ENCODE results near the gene NR0B2.
A peak's percentile ranks its signal among the peaks of the same experiment; 100 is the strongest.

Gene NR0B2

DNA sequence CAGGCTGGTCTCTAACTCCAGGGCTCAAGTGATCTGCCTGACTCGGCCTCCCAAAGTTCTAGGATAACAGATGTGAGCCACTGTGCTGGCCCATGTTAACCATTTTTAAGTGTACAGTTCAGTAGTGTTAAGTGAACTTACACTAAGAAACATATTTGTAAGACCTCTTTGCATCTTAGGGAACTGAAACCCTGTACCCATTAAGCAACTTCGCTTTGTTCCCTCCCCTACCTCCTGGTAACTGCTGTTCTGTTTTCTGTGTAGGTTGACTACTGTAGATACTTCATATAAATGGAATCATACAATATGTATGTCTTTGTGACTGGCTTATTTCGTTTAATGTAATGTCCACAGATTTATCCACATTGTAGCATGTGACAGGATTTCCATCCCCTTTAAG is 18.8 kb upstream of the NR0B2 start:
- DNase-seq = peak; percentile 58

DNA sequence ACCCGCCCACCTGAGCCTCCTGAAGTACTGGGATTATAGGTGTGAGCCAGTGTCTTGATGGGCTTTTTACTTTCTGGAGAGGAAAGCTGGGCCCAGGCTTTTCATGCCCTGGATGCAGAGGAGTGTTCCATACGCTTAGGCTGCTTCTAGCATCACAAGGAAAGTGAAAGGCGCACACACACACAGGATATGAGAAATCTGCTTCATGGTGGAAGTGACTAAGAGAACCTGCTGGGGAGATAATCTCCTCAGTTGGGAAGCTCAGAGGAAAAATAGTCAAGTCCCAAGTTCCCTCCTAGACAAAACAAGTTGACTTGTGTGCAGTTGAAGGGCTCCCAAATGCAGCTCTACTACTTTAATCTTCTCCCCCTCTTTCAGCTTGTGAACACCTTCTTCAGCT is 9.9 kb upstream of the NR0B2 start:
- DNase-seq = no peak

DNA sequence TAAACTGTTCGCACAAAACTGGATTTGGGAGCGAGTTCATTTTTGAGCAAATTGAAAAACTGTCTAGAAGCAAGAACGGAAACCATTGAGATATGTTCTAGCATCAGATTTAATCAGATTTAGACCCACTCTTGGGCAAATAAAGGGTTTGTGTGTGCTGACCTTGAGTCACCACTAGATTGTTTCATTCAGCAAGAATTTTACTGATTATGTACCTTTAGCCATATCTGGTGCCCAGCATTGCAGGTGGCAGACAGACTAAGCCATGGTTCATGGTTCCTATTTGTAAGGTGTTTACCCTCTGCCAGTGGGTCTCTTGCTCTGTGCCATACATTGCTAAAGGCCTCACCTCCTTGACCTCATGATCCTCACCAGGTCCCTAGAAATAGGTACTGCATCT is 9.1 kb upstream of the NR0B2 start:
- DNase-seq = no peak

DNA sequence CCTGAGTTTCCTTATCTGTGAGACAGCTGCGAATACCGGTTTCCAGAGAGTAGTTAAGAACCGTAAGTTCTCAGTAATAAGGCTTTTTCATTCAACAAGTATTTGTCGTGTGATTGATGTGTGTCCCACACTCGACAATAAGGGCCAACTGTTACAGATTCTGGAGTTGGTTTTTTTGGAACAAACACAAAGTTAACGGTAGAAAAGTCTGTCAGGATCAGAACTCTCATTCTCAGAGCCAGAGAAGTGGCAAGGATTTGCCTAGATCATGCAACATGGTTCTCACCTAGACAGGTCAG is 8.6 kb upstream of the NR0B2 start:
- DNase-seq = no peak

GRCh38 chr1:26921540-26922430 is 8.0 kb upstream of the NR0B2 start, which contains the start of gene NUDC:
Gene NUDC (plus strand): TSS chr1:26921743. CDS start chr1:26921849, 106 bp downstream.
- peak; percentile 66 for DNase-seq

GRCh38 chr1:26921126-26921539 is 7.4 kb upstream of the NR0B2 start:
- DNase-seq = no peak

- no peak for DNase-seq
These were observed 1.5 kb upstream of the NR0B2 start for GRCh38 chr1:26915204-26915842.

- DNase-seq = no peak
These were observed 404 bp downstream of the NR0B2 start for GRCh38 chr1:26913389-26913753.

DNA sequence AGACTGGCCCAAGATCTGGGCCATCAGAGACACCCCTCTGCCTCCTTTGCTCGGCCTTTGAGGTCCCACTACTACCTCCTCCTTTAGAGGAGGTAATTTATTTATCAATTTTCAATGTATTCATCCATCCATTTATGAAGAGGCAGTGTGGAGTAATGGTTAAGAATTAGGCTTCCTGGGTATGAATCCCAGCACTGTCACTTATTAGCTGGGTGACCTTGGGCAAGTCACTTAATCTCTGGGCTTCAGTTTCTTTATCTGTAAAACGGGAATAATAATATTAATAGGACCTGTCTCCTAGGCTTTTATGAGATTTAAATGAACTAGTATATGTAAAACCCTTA is 1.7 kb downstream of the NR0B2 start:
- no peak for DNase-seq

DNA sequence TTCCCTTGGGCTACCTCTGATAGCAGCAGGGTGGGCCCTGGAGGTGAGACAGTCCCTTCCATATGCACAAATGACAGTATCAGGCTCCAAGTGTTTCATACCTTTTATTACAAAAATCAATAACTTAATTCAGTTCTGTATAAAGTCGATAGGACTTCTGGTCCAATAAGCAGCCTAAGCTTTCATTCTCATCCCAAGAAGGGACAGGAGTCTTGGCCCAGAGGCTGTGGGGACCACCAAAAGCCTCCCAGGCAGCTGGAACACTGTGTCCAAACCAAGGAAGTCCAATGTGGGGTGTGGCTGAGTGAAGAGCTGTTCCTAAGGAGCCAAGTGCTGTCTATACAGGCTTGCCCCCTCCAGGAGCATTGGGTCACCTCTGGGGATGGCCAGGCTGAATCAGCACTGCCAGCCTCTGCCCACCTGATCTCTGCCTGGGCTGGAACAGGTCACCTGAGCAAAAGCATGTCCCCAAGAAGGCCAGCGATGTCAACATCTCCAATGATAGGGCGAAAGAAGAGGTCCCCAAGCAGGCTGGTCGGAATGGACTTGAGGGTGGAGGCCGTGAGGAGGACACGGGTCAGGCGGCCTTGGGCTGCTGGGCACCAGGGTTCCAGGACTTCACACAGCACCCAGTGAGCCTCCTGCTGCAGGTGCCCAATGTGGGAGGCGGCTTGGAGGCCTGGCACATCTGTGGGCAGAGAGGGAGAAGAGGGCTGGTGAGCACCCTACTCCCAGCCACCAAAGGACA is 2.2 kb downstream of the NR0B2 start:
- DNase-seq = no peak

DNA sequence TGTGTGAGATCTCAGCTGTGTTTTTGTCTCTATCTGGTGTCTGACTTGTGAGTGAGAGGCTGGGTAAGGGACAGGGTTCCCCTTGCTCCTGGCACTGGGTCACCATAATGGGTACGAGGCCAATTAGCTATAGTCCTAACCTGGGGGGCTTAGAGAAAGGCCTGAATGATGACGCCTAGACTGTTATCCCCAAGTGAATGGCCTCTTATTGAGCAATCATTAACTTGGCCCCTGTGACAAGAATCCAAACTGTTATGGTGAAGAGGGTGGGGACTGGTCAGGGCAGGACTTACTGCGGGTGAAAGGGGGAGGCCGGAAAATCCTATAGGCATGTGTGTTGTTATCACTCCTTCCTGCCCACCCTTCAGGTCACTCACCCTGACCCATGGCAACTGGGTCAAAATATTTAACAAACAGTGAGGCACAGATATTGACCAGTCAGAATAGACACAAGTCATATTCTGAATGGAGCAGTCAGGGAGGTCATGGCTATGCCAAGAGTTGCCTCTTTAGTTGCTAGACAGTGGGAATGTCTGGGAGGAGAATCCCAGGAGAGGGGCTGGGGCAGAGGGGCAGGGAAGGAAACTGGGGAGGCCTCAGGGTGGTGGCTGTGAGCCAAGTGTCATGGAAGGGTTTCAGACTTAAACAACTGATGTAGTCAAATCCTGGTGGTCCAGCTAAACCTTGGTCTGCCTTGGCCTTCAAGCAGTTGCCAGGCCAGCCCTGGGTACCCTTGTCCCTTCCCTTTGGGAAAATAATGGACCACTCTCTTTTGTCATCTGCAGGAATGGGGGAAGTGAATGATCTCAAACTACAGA is 3.2 kb downstream of the NR0B2 start:
- DNase-seq = no peak

- no peak for DNase-seq
These were observed 3.8 kb downstream of the NR0B2 start for GRCh38 chr1:26909951-26910342.

- DNase-seq = no peak
These were observed 6.5 kb downstream of the NR0B2 start for GRCh38 chr1:26907071-26907917.

GRCh38 chr1:26900815-26901511 is 12.8 kb downstream of the NR0B2 start:
- DNase-seq = no peak

- DNase-seq = no peak
These were observed 13.6 kb downstream of the NR0B2 start, which contains the start of gene GPATCH3 for GRCh38 chr1:26900001-26900814. Gene GPATCH3 (minus strand): TSS chr1:26900467. CDS start chr1:26900442, 25 bp downstream.

GRCh38 chr1:26897351-26897750 is 16.4 kb downstream of the NR0B2 start:
- DNase-seq = no peak

DNA sequence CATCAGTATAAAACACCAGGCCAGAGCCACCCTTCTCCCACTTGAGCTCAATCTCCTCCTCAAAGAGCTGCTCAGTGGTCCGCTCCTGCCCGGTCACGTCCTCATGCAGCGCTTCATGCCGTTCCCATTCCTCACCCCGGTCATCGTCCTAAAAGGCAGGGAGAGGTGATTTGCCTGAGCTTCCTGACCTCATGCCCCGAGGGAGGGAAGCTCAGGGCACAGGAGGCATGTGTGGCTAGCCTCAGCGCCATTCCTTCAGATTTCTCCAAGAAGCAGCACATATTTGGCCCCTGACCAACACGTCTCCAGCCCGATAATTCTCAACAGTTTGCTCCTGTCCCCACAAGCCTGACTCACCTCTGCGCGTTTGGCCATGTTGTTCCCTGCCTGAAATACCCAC is 19.5 kb downstream of the NR0B2 start:
- DNase-seq = no peak

GRCh38 chr1:26890467-26890796 is 23.3 kb downstream of the NR0B2 start:
- no peak for DNase-seq

GRCh38 chr1:26889551-26890466 is 24.0 kb downstream of the NR0B2 start, which contains the start of gene GPN2:
Gene GPN2 (minus strand): TSS chr1:26890283. CDS start chr1:26890096, 187 bp downstream.
- no peak for DNase-seq

All from SIG-M5 (cell line).